Measurements from ENCODE around the gene CIP2A.

GRCh38 chr3:108500728-108501127 is 88.5 kb downstream of the CIP2A start:
- no peak for TF ChIP-seq CTCF (IDR thresholded peaks at IDR 0.05)
- no peak for TF ChIP-seq ZFX (IDR thresholded peaks at IDR 0.05; ENCODE audit: borderline replicate concordance)
